Caco-2 (cell line): ENCODE results near the gene NEUROG2. TPM values are rescaled to one million over a fixed set of nuclear protein-coding genes. Genes with fewer than 3 reads are reported as not detected.

Experiments used
- BruUV-seq: library from RNA; stranded (reverse); fragments of 400-500 nt; replicated peaks from 2 replicates; lab custom pipeline; 2021; lab: Mats Ljungman, UMichigan
- CTCF ChIA-PET: fragments of 300-600 bp; sonication (Branson Sonifier 250); formaldehyde crosslinking; loops from one replicate; lab custom pipeline; 2022; ENCODE audit warnings: antibody characterized with exemption; lab: Charles Lee
- POLR2A ChIA-PET: fragments of 300-600 bp; sonication (Branson Sonifier 250); formaldehyde crosslinking; loops from one replicate; lab custom pipeline; 2022; ENCODE audit warnings: antibody characterized with exemption; lab: Charles Lee
- DNase-seq, 2 experiments: peaks; one replicate each; pipeline versions ENCODE4 v3.0.0 to v3.0.0-alpha.2; 2020 to 2022
- H3K27me3 ChIP-seq: replicated peaks from 2 replicates; pipeline ENCODE4 v1.6.0; 2011; ENCODE audit warnings: low read length; ENCODE audit not compliant: control insufficient read depth, insufficient read depth
- H3K36me3 ChIP-seq: 2 replicates; pipeline ENCODE4 v1.5.1; 2011; ENCODE audit warnings: low read length; ENCODE audit not compliant: control insufficient read depth, insufficient read depth
- H3K4me1 ChIP-seq: fragments of 250-450 bp; sonication (Bioruptor Pico); 2 replicates; pipeline ENCODE4 v1.5.1; 2020; ENCODE audit warnings: mild to moderate bottlenecking
- H3K4me3 ChIP-seq: 2 replicates; pipeline ENCODE4 v1.5.1; 2011; ENCODE audit warnings: low read depth, mild to moderate bottlenecking, control low read depth, low read length
- H3K9me3 ChIP-seq: fragments of 250-450 bp; sonication (Bioruptor Pico); 2 replicates; pipeline ENCODE4 v1.5.1; 2020; ENCODE audit warnings: mild to moderate bottlenecking, moderate library complexity
- H3K27ac Mint-ChIP-seq: one replicate; pipeline ENCODE4 v1.8.0; 2022; ENCODE audit warnings: mixed read lengths; ENCODE audit not compliant: unreplicated experiment
- H3K27me3 Mint-ChIP-seq: one replicate; pipeline ENCODE4 v1.8.0; 2022; ENCODE audit warnings: mixed read lengths; ENCODE audit not compliant: insufficient read depth, unreplicated experiment
- H3K36me3 Mint-ChIP-seq: one replicate; pipeline ENCODE4 v1.8.0; 2022; ENCODE audit warnings: mild to moderate bottlenecking, mixed read lengths; ENCODE audit not compliant: insufficient read depth, unreplicated experiment
- H3K4me1 Mint-ChIP-seq: one replicate; pipeline ENCODE4 v1.8.0; 2022; ENCODE audit warnings: low read depth, mixed read lengths; ENCODE audit not compliant: unreplicated experiment
- H3K4me3 Mint-ChIP-seq: one replicate; pipeline ENCODE4 v1.8.0; 2022; ENCODE audit warnings: mild to moderate bottlenecking, moderate library complexity, mixed read lengths; ENCODE audit not compliant: unreplicated experiment
- H3K9me3 Mint-ChIP-seq: one replicate; pipeline ENCODE4 v1.8.0; 2022; ENCODE audit warnings: mixed read lengths; ENCODE audit not compliant: unreplicated experiment
- CTCF ChIP-seq, 2 experiments: fragments of 200-600 bp in 1 of 2; IDR thresholded peaks; 1 replicate in 1 of 2; 2 replicates in 1 of 2; pipeline versions ENCODE4 v1.5.1 to v1.8.0; 2011 to 2022; ENCODE audit warnings: antibody characterized with exemption in 1 of 2, control low read depth in 1 of 2, inconsistent platforms in 1 of 2, low read depth in 1 of 2, low read length in 1 of 2, mild to moderate bottlenecking in 1 of 2, moderate library complexity in 1 of 2; ENCODE audit not compliant: insufficient read depth in 1 of 2, severe bottlenecking in 1 of 2, unreplicated experiment in 1 of 2
- intact Hi-C: fragments of 100-400 bp; cut with micrococcal nuclease; formaldehyde crosslinking; loops from one replicate; pipeline ENCODE4 v1.10.0; 2022; ENCODE audit not compliant: unreplicated experiment
- total RNA-seq: library from RNA; stranded (reverse); gene quantifications from 2 replicates; pipeline ENCODE4 v1.2.3, GENCODE V29; 2022

NEUROG2 gene
- total RNA-seq, 1 experiment from 2014 or later = not detected

- no TSS peak for BruUV-seq
- DNase-seq = peak in 1 of 2 experiments; percentile 34
- no peak overlapping the region for H3K27ac Mint-ChIP-seq
- H3K36me3 Mint-ChIP-seq = no peaks in the 10 kb centered on the region
- H3K36me3 ChIP-seq = no peaks in the 10 kb centered on the region
- H3K4me1 ChIP-seq = peaks cover 9% of the 10 kb centered on the region; the same call in 1 of the 2 replicates
- POLR2A ChIA-PET = no interaction called here
- peaks cover 53% of the 10 kb centered on the region for H3K27me3 Mint-ChIP-seq
- H3K4me1 Mint-ChIP-seq = peaks cover 12% of the 10 kb centered on the region
- H3K4me3 ChIP-seq = peak overlapping the region; percentile 43
- intact Hi-C loops = no loop called here
- H3K9me3 ChIP-seq = no peaks in the 10 kb centered on the region
- CTCF ChIA-PET = no interaction called here
- H3K27me3 ChIP-seq = peaks cover 6% of the 10 kb centered on the region
- no peak for TF ChIP-seq CTCF (IDR thresholded peaks at IDR 0.05; ENCODE audit: insufficient read depth in 1 of 2, low read depth in 1 of 2, low read length in 1 of 2, severe bottlenecking in 1 of 2, unreplicated experiment in 1 of 2)
- no peaks in the 10 kb centered on the region for H3K9me3 Mint-ChIP-seq
- H3K4me3 Mint-ChIP-seq = peak overlapping the region; percentile 83
Observed at GRCh38 chr4:112515198-112516065, 548 bp downstream of the NEUROG2 start.

- Mint-ChIP-seq H3K4me3 (peak overlapping the region; percentile 83), H3K27me3 (peaks cover 46% of the 10 kb centered on the region), H3K9me3 (no peaks in the 10 kb centered on the region), H3K4me1 (peaks cover 7% of the 10 kb centered on the region), H3K27ac (no peak overlapping the region), H3K36me3 (no peaks in the 10 kb centered on the region)
- no peak for TF ChIP-seq CTCF (IDR thresholded peaks at IDR 0.05; ENCODE audit: insufficient read depth in 1 of 2, low read depth in 1 of 2, low read length in 1 of 2, severe bottlenecking in 1 of 2, unreplicated experiment in 1 of 2)
- peaks cover 6% of the 10 kb centered on the region for H3K27me3 ChIP-seq
- POLR2A ChIA-PET = no interaction called here
- BruUV-seq = no TSS peak
- H3K4me3 ChIP-seq = peak overlapping the region; percentile 43
- DNase-seq = peak in 1 of 2 experiments; percentile 14
- no peaks in the 10 kb centered on the region for H3K9me3 ChIP-seq
- CTCF ChIA-PET = no interaction called here
- peaks cover 9% of the 10 kb centered on the region; the same call in 1 of the 2 replicates for H3K4me1 ChIP-seq
- no peaks in the 10 kb centered on the region for H3K36me3 ChIP-seq
- intact Hi-C loops = no loop called here
Observed at GRCh38 chr4:112514647-112515197, 1.3 kb downstream of the NEUROG2 start.

- Histone ChIP-seq H3K9me3 (no peaks in the 10 kb centered on the region), H3K27me3 (peaks cover 6% of the 10 kb centered on the region), H3K36me3 (no peaks in the 10 kb centered on the region), H3K4me3 (peak overlapping the region; percentile 43; the same call in 1 of the 2 replicates), H3K4me1 (peaks cover 9% of the 10 kb centered on the region; the same call in 1 of the 2 replicates)
- Mint-ChIP-seq H3K9me3 (no peaks in the 10 kb centered on the region), H3K4me1 (peaks cover 6% of the 10 kb centered on the region), H3K27ac (no peak overlapping the region), H3K4me3 (peak overlapping the region; percentile 83), H3K36me3 (no peaks in the 10 kb centered on the region), H3K27me3 (peaks cover 41% of the 10 kb centered on the region)
- intact Hi-C loops = no loop called here
- no peak for DNase-seq
- no peak for TF ChIP-seq CTCF (IDR thresholded peaks at IDR 0.05; ENCODE audit: insufficient read depth in 1 of 2, low read depth in 1 of 2, low read length in 1 of 2, severe bottlenecking in 1 of 2, unreplicated experiment in 1 of 2)
- BruUV-seq = no TSS peak
- CTCF ChIA-PET = no interaction called here
- POLR2A ChIA-PET = no interaction called here
Observed at GRCh38 chr4:112513971-112514646, 1.9 kb downstream of the NEUROG2 start.
